Sigmoid colon (tissue), 3 donors: Measurements from ENCODE around the gene PRKAA2.
"Not testable (repeated sequence)": the region's sequence is repeated elsewhere in the genome, so short reads cannot be mapped to it uniquely, and the experiment has no call there.

Source experiments
- POLR2A ChIP-seq, 2 donors: fragments of 450-650 bp; IDR thresholded peaks; one replicate each; pipeline ENCODE4 v1.6.1; 2016; ENCODE audit warnings: antibody characterized with exemption in 2 of 2, mild to moderate bottlenecking in 2 of 2, moderate library complexity in 2 of 2
- TF ChIP-seq, protein P1 (sequence below), 4 experiments: fragments of 450-650 bp in 3 of 4; fragments of 200-600 bp in 1 of 4; IDR thresholded peaks; one replicate each; pipeline ENCODE4 v1.5.1; 2016 to 2019; ENCODE audit warnings: antibody characterized with exemption in 4 of 4, mild to moderate bottlenecking in 3 of 4, moderate library complexity in 2 of 4

DNA sequence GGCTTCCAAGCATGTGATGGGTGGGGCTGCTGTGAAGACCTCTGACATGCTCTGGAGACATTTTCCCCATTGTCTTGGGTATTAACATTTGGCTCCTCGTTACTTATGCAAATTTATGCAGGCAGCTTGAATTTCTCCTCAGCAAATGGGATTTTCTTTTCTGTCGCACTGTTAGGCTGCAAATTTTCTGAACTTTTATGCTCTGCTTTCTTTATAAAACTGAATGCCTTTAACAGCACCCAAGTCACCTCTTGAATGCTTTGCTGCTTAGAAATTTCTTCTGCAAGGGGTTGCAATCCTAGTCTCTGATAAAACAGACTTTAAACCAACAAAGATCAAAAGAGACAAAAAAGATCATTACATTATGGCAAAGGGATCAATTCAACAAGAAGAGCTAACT, 35.0 kb upstream of the PRKAA2 start:
- TF ChIP-seq POLR2A (IDR thresholded peaks at IDR 0.05): not testable (repeated sequence)
- TF ChIP-seq, protein P1, sequence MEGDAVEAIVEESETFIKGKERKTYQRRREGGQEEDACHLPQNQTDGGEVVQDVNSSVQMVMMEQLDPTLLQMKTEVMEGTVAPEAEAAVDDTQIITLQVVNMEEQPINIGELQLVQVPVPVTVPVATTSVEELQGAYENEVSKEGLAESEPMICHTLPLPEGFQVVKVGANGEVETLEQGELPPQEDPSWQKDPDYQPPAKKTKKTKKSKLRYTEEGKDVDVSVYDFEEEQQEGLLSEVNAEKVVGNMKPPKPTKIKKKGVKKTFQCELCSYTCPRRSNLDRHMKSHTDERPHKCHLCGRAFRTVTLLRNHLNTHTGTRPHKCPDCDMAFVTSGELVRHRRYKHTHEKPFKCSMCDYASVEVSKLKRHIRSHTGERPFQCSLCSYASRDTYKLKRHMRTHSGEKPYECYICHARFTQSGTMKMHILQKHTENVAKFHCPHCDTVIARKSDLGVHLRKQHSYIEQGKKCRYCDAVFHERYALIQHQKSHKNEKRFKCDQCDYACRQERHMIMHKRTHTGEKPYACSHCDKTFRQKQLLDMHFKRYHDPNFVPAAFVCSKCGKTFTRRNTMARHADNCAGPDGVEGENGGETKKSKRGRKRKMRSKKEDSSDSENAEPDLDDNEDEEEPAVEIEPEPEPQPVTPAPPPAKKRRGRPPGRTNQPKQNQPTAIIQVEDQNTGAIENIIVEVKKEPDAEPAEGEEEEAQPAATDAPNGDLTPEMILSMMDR (IDR thresholded peaks at IDR 0.05): not testable (repeated sequence)
